Parathyroid adenoma (tissue), 2 donors: ENCODE measurements around the gene CHST11.

Experiments
- H2AFZ ChIP-seq: fragments of 300-600 bp; sonication (generic); one replicate; pipeline ENCODE4 v1.7.0; 2017; ENCODE audit warnings: antibody characterized with exemption, mild to moderate bottlenecking
- H3K27ac ChIP-seq: fragments of 300-600 bp; sonication (generic); one replicate; pipeline ENCODE4 v1.7.0; 2017
- H3K27me3 ChIP-seq: fragments of 300-600 bp; sonication (generic); one replicate; pipeline ENCODE4 v1.7.0; 2017; ENCODE audit warnings: low read length; ENCODE audit not compliant: control insufficient read depth, insufficient read depth
- H3K36me3 ChIP-seq: fragments of 300-600 bp; sonication (generic); one replicate; pipeline ENCODE4 v1.7.0; 2017; ENCODE audit warnings: low read length; ENCODE audit not compliant: control insufficient read depth, insufficient read depth
- H3K4me1 ChIP-seq: fragments of 300-600 bp; sonication (generic); one replicate; pipeline ENCODE4 v1.7.0; 2017; ENCODE audit warnings: control low read depth
- H3K4me2 ChIP-seq: fragments of 300-600 bp; sonication (generic); one replicate; pipeline ENCODE4 v1.7.0; 2017; ENCODE audit warnings: low read length
- H3K4me3 ChIP-seq: fragments of 300-600 bp; sonication (generic); one replicate; pipeline ENCODE4 v1.7.0; 2017; ENCODE audit warnings: low read depth, low read length
- H3K79me2 ChIP-seq: fragments of 300-600 bp; sonication (generic); one replicate; pipeline ENCODE4 v1.7.0; 2017; ENCODE audit warnings: control low read depth
- H3K9ac ChIP-seq: fragments of 300-600 bp; sonication (generic); one replicate; pipeline ENCODE4 v1.7.0; 2017; ENCODE audit warnings: mild to moderate bottlenecking
- H3K9me3 ChIP-seq: fragments of 300-600 bp; sonication (generic); one replicate; pipeline ENCODE4 v1.7.0; 2017; ENCODE audit warnings: low read length; ENCODE audit not compliant: control insufficient read depth
- CTCF ChIP-seq: fragments of 300-600 bp; sonication (generic); IDR thresholded peaks from one replicate; pipeline ENCODE4 v1.7.0; 2017; ENCODE audit warnings: antibody characterized with exemption, mild to moderate bottlenecking
- donor health status: primary hyperparathyroidism.

The CHST11 gene

GRCh38 chr12:104643093-104643818, 186.5 kb downstream of the CHST11 start:
- Histone ChIP-seq H3K9me3 (no peaks in the 10 kb centered on the region), H3K4me1 (peaks cover 6% of the 10 kb centered on the region), H2AFZ (no peak overlapping the region), H3K27me3 (no peaks in the 10 kb centered on the region), H3K27ac (no peak overlapping the region), H3K79me2 (no peaks in the 10 kb centered on the region), H3K4me2 (no peak overlapping the region), H3K36me3 (no peaks in the 10 kb centered on the region), H3K9ac (no peak overlapping the region), H3K4me3 (no peak overlapping the region)
- TF ChIP-seq CTCF: no peak

DNA sequence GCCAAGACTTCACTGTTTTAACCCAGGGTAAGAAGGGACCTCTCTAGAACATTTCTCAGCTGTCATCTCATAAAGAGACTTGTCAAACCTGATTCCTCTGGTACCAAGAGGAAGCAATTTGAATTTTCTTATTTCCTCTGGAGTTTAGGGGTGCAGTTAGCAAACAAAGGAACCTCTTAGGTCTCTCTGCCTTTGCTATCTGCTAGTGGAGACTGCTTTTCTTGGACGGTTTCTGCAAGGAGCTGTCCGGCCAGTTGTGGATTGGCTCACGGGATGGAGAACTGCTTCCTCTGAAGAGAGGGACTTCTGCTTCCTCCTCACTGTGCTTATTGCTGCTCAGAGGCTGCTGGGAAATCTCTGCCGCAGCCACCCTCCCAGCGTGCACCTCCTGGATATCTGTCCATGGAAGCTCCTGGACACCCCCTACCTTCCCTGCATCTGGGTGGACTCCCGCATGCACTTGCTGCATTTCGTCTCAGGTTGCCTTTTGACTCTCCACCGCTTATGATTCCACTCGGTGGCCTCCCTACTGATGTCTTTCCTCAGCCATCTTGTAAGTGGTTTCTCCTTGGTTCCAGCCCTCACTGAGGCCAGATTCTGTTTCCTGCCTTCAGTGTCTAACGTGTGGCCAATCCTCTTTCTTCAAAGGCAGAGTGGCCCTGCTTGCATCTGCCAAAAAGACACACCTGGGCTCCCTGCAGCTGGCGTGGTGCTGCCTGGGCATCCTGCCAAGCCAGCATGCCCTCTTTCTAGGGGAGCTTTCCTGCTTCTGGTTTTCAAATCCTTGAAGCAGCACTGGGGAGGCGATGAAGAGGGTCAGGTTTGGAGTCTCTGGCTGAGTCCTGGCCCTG, 187.3 kb downstream of the CHST11 start:
- H3K4me3 ChIP-seq: no peak overlapping the region
- H3K36me3 ChIP-seq: no peaks in the 10 kb centered on the region
- H3K9me3 ChIP-seq: no peaks in the 10 kb centered on the region
- no peak overlapping the region for H3K27ac ChIP-seq
- no peak overlapping the region for H3K9ac ChIP-seq
- H3K4me1 ChIP-seq: peaks cover 6% of the 10 kb centered on the region
- H3K79me2 ChIP-seq: no peaks in the 10 kb centered on the region
- no peak for TF ChIP-seq CTCF
- no peaks in the 10 kb centered on the region for H3K27me3 ChIP-seq
- H3K4me2 ChIP-seq: no peak overlapping the region
- peak overlapping the region; percentile 38 for H2AFZ ChIP-seq

DNA sequence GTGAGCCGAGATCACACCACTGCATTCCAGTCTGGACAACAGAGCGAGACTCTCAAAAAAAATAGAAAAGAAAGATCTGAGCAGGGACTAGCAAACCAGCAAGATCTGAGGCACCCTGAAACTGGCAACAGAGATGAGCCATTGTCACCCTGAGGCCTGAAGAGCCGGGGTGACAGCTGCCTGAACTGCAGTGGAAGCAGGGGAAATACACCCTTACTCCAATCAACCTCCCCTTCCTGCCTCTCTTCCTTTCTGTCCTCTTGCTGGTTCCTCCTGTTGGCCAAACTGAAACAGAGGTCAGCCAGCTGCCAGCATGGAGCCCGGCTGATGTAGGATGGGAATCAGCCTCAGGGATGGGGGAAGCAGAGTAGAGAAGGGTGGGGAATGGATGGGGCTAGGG, 192.0 kb downstream of the CHST11 start:
- Histone ChIP-seq H3K4me3 (no peak overlapping the region), H3K27ac (no peak overlapping the region), H3K4me1 (peaks cover 6% of the 10 kb centered on the region), H3K27me3 (no peaks in the 10 kb centered on the region), H3K36me3 (no peaks in the 10 kb centered on the region), H2AFZ (no peak overlapping the region), H3K9ac (no peak overlapping the region), H3K9me3 (no peaks in the 10 kb centered on the region), H3K4me2 (no peak overlapping the region), H3K79me2 (no peaks in the 10 kb centered on the region)
- TF ChIP-seq CTCF: no peak

GRCh38 chr12:104649217-104649824, 192.6 kb downstream of the CHST11 start:
- TF ChIP-seq CTCF: no peak
- Histone ChIP-seq H3K27ac (no peak overlapping the region), H3K36me3 (no peaks in the 10 kb centered on the region), H3K4me2 (no peak overlapping the region), H3K27me3 (no peaks in the 10 kb centered on the region), H3K4me3 (no peak overlapping the region), H3K79me2 (no peaks in the 10 kb centered on the region), H3K9ac (no peak overlapping the region), H2AFZ (no peak overlapping the region), H3K4me1 (peaks cover 4% of the 10 kb centered on the region), H3K9me3 (no peaks in the 10 kb centered on the region)
